GM23248 (cell line): Measurements from ENCODE around the gene PINK1. TPM values are rescaled to one million over a fixed set of nuclear protein-coding genes. Genes with fewer than 3 reads are reported as not detected.

ENCODE experiments used
- DNase-seq: peaks from one replicate; pipeline ENCODE4 v3.0.0-alpha.2; 2015
- H2AFZ ChIP-seq: fragments of 200-600 bp; sonication (generic); 2 replicates; pipeline ENCODE4 v1.6.1; 2016; ENCODE audit warnings: antibody characterized with exemption
- H3F3A ChIP-seq: fragments of 200-600 bp; sonication (generic); 2 replicates; pipeline ENCODE4 v1.6.1; 2016; ENCODE audit warnings: mild to moderate bottlenecking, antibody characterized with exemption, mixed run types; ENCODE audit not compliant: insufficient read depth
- H3K27ac ChIP-seq: fragments of 200-600 bp; sonication (generic); 2 replicates; pipeline ENCODE4 v1.5.1; 2016; ENCODE audit warnings: mild to moderate bottlenecking
- H3K27me3 ChIP-seq: fragments of 200-600 bp; sonication (generic); replicated peaks from 2 replicates; pipeline ENCODE4 v1.6.1; 2016; ENCODE audit warnings: mild to moderate bottlenecking; ENCODE audit not compliant: insufficient read depth
- H3K36me3 ChIP-seq: fragments of 200-600 bp; sonication (generic); 2 replicates; pipeline ENCODE4 v1.6.1; 2016; ENCODE audit warnings: low read depth, mild to moderate bottlenecking
- H3K4me1 ChIP-seq: fragments of 200-600 bp; sonication (generic); 2 replicates; pipeline ENCODE4 v1.6.1; 2016; ENCODE audit warnings: mild to moderate bottlenecking; ENCODE audit not compliant: insufficient read depth
- H3K4me2 ChIP-seq: fragments of 200-600 bp; sonication (generic); one replicate; pipeline ENCODE4 v1.6.1; 2016; ENCODE audit warnings: mild to moderate bottlenecking; ENCODE audit not compliant: unreplicated experiment
- H3K4me3 ChIP-seq: fragments of 200-600 bp; sonication (generic); 2 replicates; pipeline ENCODE4 v1.5.1; 2016; ENCODE audit warnings: mild to moderate bottlenecking
- H3K79me2 ChIP-seq: fragments of 200-600 bp; sonication (generic); 2 replicates; pipeline ENCODE4 v1.6.1; 2016; ENCODE audit warnings: mild to moderate bottlenecking; ENCODE audit not compliant: insufficient read depth
- H3K9ac ChIP-seq: fragments of 200-600 bp; sonication (generic); 2 replicates; pipeline ENCODE4 v1.6.1; 2016; ENCODE audit warnings: mild to moderate bottlenecking
- H3K9me2 ChIP-seq: fragments of 200-600 bp; sonication (generic); 2 replicates; pipeline ENCODE4 v1.6.1; 2016; ENCODE audit warnings: mixed run types, mild to moderate bottlenecking, moderate library complexity; ENCODE audit not compliant: insufficient read depth
- H3K9me3 ChIP-seq: fragments of 200-600 bp; sonication (generic); one replicate; pipeline ENCODE4 v1.6.1; 2017; ENCODE audit warnings: low read depth
- H4K20me1 ChIP-seq: fragments of 200-600 bp; sonication (generic); 2 replicates; pipeline ENCODE4 v1.6.0; 2016; ENCODE audit not compliant: insufficient read depth
- EZH2 ChIP-seq: fragments of 200-600 bp; sonication (generic); IDR thresholded peaks from 2 replicates; pipeline ENCODE4 v1.6.1; 2018; ENCODE audit warnings: antibody characterized with exemption, mild to moderate bottlenecking; ENCODE audit not compliant: insufficient read depth, poor library complexity, severe bottlenecking
- EZH2phosphoT487 ChIP-seq: fragments of 200-600 bp; sonication (generic); IDR thresholded peaks from 2 replicates; pipeline ENCODE4 v1.6.1; 2018; ENCODE audit warnings: antibody characterized with exemption, moderate library complexity, mild to moderate bottlenecking, low read depth; ENCODE audit not compliant: insufficient read depth
- WGBS, 2 experiments: methylation state at CpG; one replicate each; pipeline ENCODE4 v1.1.6; 2015 to 2017; ENCODE audit warnings: low lambda C conversion rate in 2 of 2, low coverage in 1 of 2; ENCODE audit errors: missing lambda C conversion rate in 2 of 2; 5-methylcytosine and 5-hydroxymethylcytosine counted together
- in situ Hi-C: fragments of 300-500 bp; cut with MboI; formaldehyde crosslinking; loops from 2 replicates; pipeline ENCODE4 v1.15.0; 2020
- polyA plus RNA-seq: library from polyadenylated mRNA; unstranded; fragments of >200 nt; fragmentation: Nextera tagmentation; extraction: Ambion mirVana; gene quantifications from 2 replicates; pipeline ENCODE4 v1.2.1, GENCODE V29; 2016
- total RNA-seq: library from RNA; depleted of rRNA; stranded (reverse); fragments of >200 nt; shearing (Covaris generic); gene quantifications from 2 replicates; pipeline ENCODE4 v1.2.3, GENCODE V29; 2014; rRNA removed

The PINK1 gene
- 141 and 151 TPM in 2 replicates for total RNA-seq
- 102 and 104 TPM in 2 replicates for polyA plus RNA-seq

GRCh38 chr1:20633190-20634064 lies at the start of gene PINK1:
PINK1 (plus strand) TSS chr1:20633458; CDS start chr1:20633549, 91 bp downstream.
- Histone ChIP-seq H3K27ac (peak within 1 kb of the TSS; percentile 64), H3K79me2 (peaks cover 30% of the 10 kb centered on the region), H3K9me2 (no peaks in the 10 kb centered on the region), H3K4me3 (peak within 1 kb of the TSS; percentile 81), H2AFZ (peak within 1 kb of the TSS; percentile 89), H3K27me3 (no peaks in the 10 kb centered on the region), H3K9me3 (no peaks in the 10 kb centered on the region), H3K36me3 (no peaks in the 10 kb centered on the region), H3K4me1 (peaks cover 17% of the 10 kb centered on the region; the same call in 1 of the 2 replicates), H3F3A (0 out of 2 replicates have a peak, but pooled peaks cover 7% of the 10 kb centered on the region), H3K4me2 (peak within 1 kb of the TSS; percentile 94), H3K9ac (peak within 1 kb of the TSS; percentile 90), H4K20me1 (no peaks in the 10 kb centered on the region)
- WGBS, 2 experiments, result 2 to 3% methylated on average over 43 to 59 of the region's 93 CpGs
- in situ Hi-C loops, result no loop called here
- peak; percentile 85 for DNase-seq
- TF ChIP-seq EZH2 (no peak), EZH2phosphoT487 (no peak)

GRCh38 chr1:20584890-20585289 lies 48.4 kb upstream of the PINK1 start:
- H3K4me3 ChIP-seq, result no peak overlapping the region
- 95 to 100% methylated on average over 2 of the region's 2 CpGs for WGBS, 2 experiments
- peaks cover 17% of the 10 kb centered on the region for H3F3A ChIP-seq
- H3K79me2 ChIP-seq, result no peaks in the 10 kb centered on the region
- no peaks in the 10 kb centered on the region for H4K20me1 ChIP-seq
- DNase-seq, result no peak
- in situ Hi-C loops, result no loop called here
- peaks cover 23% of the 10 kb centered on the region for H3K4me1 ChIP-seq
- H3K27ac ChIP-seq, result no peak overlapping the region
- H3K27me3 ChIP-seq, result no peaks in the 10 kb centered on the region
- no peak overlapping the region for H2AFZ ChIP-seq
- no peak overlapping the region for H3K4me2 ChIP-seq
- H3K36me3 ChIP-seq, result no peaks in the 10 kb centered on the region
- H3K9me2 ChIP-seq, result no peaks in the 10 kb centered on the region
- no peak overlapping the region for H3K9ac ChIP-seq
- H3K9me3 ChIP-seq, result no peaks in the 10 kb centered on the region
- TF ChIP-seq EZH2phosphoT487 (no peak), EZH2 (no peak)

- H3K27me3 ChIP-seq, result no peaks in the 10 kb centered on the region
- H3K4me3 ChIP-seq, result no peak overlapping the region
- no peaks in the 10 kb centered on the region for H3K9me3 ChIP-seq
- no peaks in the 10 kb centered on the region for H4K20me1 ChIP-seq
- peak overlapping the region; percentile 27; the same call in 1 of the 2 replicates for H3K9ac ChIP-seq
- peak; percentile 66 for DNase-seq
- 39 to 49% methylated on average over 7 to 10 of the region's 10 CpGs for WGBS, 2 experiments
- peak overlapping the region; percentile 13 for H3K4me2 ChIP-seq
- no peaks in the 10 kb centered on the region for H3K9me2 ChIP-seq
- H2AFZ ChIP-seq, result peak overlapping the region; percentile 61
- in situ Hi-C loops, result no loop called here
- peak overlapping the region; percentile 62 for H3K27ac ChIP-seq
- H3F3A ChIP-seq, result peaks cover 17% of the 10 kb centered on the region
- H3K79me2 ChIP-seq, result no peaks in the 10 kb centered on the region
- no peaks in the 10 kb centered on the region for H3K36me3 ChIP-seq
- H3K4me1 ChIP-seq, result peaks cover 32% of the 10 kb centered on the region
- TF ChIP-seq EZH2, result no peak
- no peak for TF ChIP-seq EZH2phosphoT487
These were observed 46.2 kb upstream of the PINK1 start for GRCh38 chr1:20586953-20587660.

GRCh38 chr1:20587661-20588053 lies 45.6 kb upstream of the PINK1 start:
- Histone ChIP-seq H3K4me3 (no peak overlapping the region), H3K9me3 (no peaks in the 10 kb centered on the region), H4K20me1 (no peaks in the 10 kb centered on the region), H3K36me3 (no peaks in the 10 kb centered on the region), H3F3A (peaks cover 17% of the 10 kb centered on the region), H3K4me1 (peaks cover 32% of the 10 kb centered on the region), H3K79me2 (no peaks in the 10 kb centered on the region), H3K9me2 (no peaks in the 10 kb centered on the region), H3K27ac (peak overlapping the region; percentile 62), H3K9ac (0 out of 2 replicates have a peak overlapping the region, but pooled peaks have one; percentile 27), H3K4me2 (peak overlapping the region; percentile 13), H2AFZ (peak overlapping the region; percentile 61), H3K27me3 (no peaks in the 10 kb centered on the region)
- TF ChIP-seq EZH2phosphoT487, result no peak
- no peak for TF ChIP-seq EZH2
- 3 to 7% methylated on average over 2 of the region's 2 CpGs for WGBS, 2 experiments
- peak; percentile 91 for DNase-seq
- in situ Hi-C loops, result no loop called here
